ENCODE results near the gene ATG7.
A peak's percentile ranks its signal among the peaks of the same experiment; 100 is the strongest.
"Not testable (repeated sequence)": the region's sequence is repeated elsewhere in the genome, so short reads cannot be mapped to it uniquely, and the experiment has no call there.

Gene ATG7

DNA sequence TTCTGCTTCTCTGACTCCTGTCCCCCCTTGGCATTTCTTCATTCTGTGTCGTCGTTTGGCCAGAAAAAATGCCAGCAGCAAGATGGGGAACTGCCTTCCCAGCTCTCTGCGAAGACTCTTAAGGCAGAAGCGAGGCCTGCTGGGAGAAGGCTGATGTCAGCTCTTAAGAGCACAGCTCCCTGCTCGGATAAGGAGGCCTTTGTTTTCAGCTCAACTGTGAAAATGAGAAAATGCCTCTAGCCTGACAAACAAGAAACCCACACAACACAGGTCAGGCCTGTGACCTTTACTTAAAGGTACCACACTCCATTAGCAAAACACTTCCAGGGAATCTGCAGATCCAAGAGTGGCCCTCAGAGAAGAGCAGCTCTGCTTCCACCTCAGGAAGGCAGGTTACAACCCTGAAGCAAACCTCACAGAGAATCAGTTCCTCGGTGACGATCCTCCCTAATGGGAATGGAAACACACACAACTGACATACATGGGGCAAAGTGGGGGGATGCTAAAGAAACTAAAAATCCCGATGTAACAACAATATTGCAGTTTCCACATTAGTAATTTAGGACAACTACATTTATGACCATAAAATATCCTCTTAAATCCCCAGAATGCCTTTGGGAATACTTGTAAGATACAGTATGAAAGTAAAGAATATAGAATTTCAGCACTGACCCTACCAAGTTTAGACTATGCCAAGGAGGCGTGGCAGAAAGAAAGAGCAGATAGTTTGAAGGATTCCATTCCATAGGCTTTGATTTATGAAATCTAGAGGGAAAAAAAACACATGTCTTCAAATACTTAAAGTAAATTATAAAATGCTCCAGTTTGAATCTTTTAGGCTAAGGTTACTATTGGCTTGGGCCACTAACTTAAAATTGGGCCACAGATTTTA is 319.4 kb downstream of the ATG7 start:
- H3K4me1 ChIP-seq = peaks cover 29% of the 10 kb centered on the region
- H3K9me3 ChIP-seq (ENCODE audit: control insufficient read depth, low read length) = no peaks in the 10 kb centered on the region
- H3K9ac ChIP-seq = no peak overlapping the region
- TF ChIP-seq, protein P1, sequence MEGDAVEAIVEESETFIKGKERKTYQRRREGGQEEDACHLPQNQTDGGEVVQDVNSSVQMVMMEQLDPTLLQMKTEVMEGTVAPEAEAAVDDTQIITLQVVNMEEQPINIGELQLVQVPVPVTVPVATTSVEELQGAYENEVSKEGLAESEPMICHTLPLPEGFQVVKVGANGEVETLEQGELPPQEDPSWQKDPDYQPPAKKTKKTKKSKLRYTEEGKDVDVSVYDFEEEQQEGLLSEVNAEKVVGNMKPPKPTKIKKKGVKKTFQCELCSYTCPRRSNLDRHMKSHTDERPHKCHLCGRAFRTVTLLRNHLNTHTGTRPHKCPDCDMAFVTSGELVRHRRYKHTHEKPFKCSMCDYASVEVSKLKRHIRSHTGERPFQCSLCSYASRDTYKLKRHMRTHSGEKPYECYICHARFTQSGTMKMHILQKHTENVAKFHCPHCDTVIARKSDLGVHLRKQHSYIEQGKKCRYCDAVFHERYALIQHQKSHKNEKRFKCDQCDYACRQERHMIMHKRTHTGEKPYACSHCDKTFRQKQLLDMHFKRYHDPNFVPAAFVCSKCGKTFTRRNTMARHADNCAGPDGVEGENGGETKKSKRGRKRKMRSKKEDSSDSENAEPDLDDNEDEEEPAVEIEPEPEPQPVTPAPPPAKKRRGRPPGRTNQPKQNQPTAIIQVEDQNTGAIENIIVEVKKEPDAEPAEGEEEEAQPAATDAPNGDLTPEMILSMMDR (IDR thresholded peaks at IDR 0.05) = no peak
- H3K79me2 ChIP-seq = peaks cover 51% of the 10 kb centered on the region
- no peak overlapping the region for H3K4me3 ChIP-seq (ENCODE audit: low read depth, low read length)
- peak overlapping the region; percentile 83 for H3K27ac ChIP-seq
- peak overlapping the region; percentile 20 for H3K4me2 ChIP-seq (ENCODE audit: low read length)
- H2AFZ ChIP-seq = peak overlapping the region; percentile 85
- no peaks in the 10 kb centered on the region for H3K27me3 ChIP-seq (ENCODE audit: control insufficient read depth, insufficient read depth, low read length)
- H3K36me3 ChIP-seq (ENCODE audit: control insufficient read depth, insufficient read depth, low read length) = no peaks in the 10 kb centered on the region

DNA sequence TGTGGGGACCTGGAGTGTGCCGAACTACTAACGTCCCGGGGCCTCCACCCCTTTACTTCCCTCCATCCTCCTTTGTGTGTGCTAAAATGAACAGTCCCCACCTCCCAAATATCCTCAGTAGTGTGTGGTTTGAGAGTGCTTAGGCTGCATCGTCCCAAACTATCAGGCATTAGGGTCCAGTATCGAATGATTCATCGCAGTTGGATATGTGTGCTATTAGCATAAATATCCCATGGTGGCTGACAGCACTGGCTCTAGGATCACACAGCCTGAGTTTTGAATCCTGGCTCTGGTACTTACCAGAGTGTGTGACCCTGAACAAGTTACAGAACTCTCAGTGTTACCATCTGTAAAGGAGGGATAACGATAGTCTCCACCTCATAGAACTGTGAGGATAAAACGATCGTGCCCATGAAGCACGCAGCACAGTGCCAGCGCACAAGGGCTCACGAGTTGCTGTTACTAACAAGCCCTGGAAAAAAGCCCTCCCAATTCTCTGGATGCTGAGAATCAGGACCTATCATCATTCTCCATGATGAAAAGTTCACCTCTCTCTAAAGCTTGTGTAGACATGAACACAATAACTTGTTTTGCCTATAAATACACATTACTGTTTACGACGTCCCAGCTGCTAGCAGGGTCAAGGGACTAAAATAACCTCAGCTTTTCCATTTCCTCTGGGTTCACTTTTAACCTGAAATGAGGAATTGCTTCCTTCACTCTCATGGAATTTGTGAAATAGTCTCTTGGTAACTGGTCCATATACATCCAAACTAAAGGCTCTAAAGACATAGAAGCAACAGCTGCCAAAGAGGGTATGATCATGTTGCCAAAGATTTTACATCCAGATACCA is 320.5 kb downstream of the ATG7 start:
- H3K9ac ChIP-seq = no peak overlapping the region
- peak overlapping the region; percentile 83 for H3K27ac ChIP-seq
- no peak overlapping the region for H3K4me2 ChIP-seq (ENCODE audit: low read length)
- H3K9me3 ChIP-seq (ENCODE audit: control insufficient read depth, low read length) = no peaks in the 10 kb centered on the region
- H3K4me3 ChIP-seq (ENCODE audit: low read depth, low read length) = no peak overlapping the region
- H2AFZ ChIP-seq = no peak overlapping the region
- H3K79me2 ChIP-seq = peaks cover 43% of the 10 kb centered on the region
- no peaks in the 10 kb centered on the region for H3K27me3 ChIP-seq (ENCODE audit: control insufficient read depth, insufficient read depth, low read length)
- H3K36me3 ChIP-seq (ENCODE audit: control insufficient read depth, insufficient read depth, low read length) = no peaks in the 10 kb centered on the region
- H3K4me1 ChIP-seq = peaks cover 29% of the 10 kb centered on the region
- TF ChIP-seq, protein P1 (IDR thresholded peaks at IDR 0.05) = no peak

GRCh38 chr3:11593318-11594034 is 321.3 kb downstream of the ATG7 start:
- Histone ChIP-seq H3K4me1 (peaks cover 29% of the 10 kb centered on the region), H3K27ac (peak overlapping the region; percentile 5)
- TF ChIP-seq, protein P1 (IDR thresholded peaks at IDR 0.05) = no peak

DNA sequence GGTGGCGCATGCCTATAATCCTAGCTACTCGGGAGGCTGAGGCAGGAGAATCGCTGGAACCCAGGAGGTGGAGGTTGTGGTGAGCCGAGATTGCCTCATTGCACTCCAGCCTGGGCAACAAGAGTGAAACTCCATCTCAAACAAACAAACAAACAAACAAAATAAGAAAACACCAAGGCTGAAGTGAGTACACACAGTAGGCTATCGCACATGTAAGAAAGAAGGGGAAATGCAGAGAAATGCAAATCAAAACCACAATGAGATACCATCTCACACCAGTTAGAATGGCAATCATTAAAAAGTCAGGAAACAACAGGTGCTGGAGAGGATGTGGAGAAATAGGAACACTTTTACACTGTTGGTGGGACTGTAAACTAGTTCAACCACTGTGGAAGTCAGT is 322.8 kb downstream of the ATG7 start:
- H3K36me3 ChIP-seq (ENCODE audit: control insufficient read depth, insufficient read depth, low read length); H2AFZ ChIP-seq; H3K27me3 ChIP-seq (ENCODE audit: control insufficient read depth, insufficient read depth, low read length); H3K9ac ChIP-seq; H3K27ac ChIP-seq; H3K4me2 ChIP-seq (ENCODE audit: low read length); H3K4me3 ChIP-seq (ENCODE audit: low read depth, low read length); H3K9me3 ChIP-seq (ENCODE audit: control insufficient read depth, low read length): not testable (repeated sequence)
- Histone ChIP-seq H3K79me2 (peaks cover 32% of the 10 kb centered on the region), H3K4me1 (peaks cover 29% of the 10 kb centered on the region)

More at GRCh38 chr3:11593318-11594034, 321.3 kb downstream of the ATG7 start:
- no peak overlapping the region for H3K4me2 ChIP-seq (ENCODE audit: low read length)
- H3K27me3 ChIP-seq (ENCODE audit: control insufficient read depth, insufficient read depth, low read length) = no peaks in the 10 kb centered on the region
- peaks cover 40% of the 10 kb centered on the region for H3K79me2 ChIP-seq
- no peak overlapping the region for H3K9ac ChIP-seq
- no peaks in the 10 kb centered on the region for H3K36me3 ChIP-seq (ENCODE audit: control insufficient read depth, insufficient read depth, low read length)
- H3K4me3 ChIP-seq (ENCODE audit: low read depth, low read length) = no peak overlapping the region
- H2AFZ ChIP-seq = no peak overlapping the region
- H3K9me3 ChIP-seq (ENCODE audit: control insufficient read depth, low read length) = no peaks in the 10 kb centered on the region

Measured in parathyroid adenoma (tissue), 2 donors.